KOPT-K1 (cell line): Measurements from ENCODE around the gene SLC35G2.
"Not testable (repeated sequence)": the region's sequence is repeated elsewhere in the genome, so short reads cannot be mapped to it uniquely, and the experiment has no call there.

ENCODE experiments used
- H3K27ac ChIP-seq: fragments of 200-600 bp; sonication (generic); 2 replicates; pipeline ENCODE4 v1.5.1; 2016; ENCODE audit warnings: antibody characterized with exemption, mild to moderate bottlenecking, low read depth, low read length; ENCODE audit not compliant: poor library complexity, severe bottlenecking
- H3K36me3 ChIP-seq: fragments of 200-600 bp; sonication (generic); 2 replicates; pipeline ENCODE4 v1.5.1; 2017; ENCODE audit warnings: antibody characterized with exemption, mild to moderate bottlenecking, low read length, moderate library complexity; ENCODE audit not compliant: insufficient read depth
- H3K9me3 ChIP-seq: fragments of 200-600 bp; sonication (generic); 2 replicates; pipeline ENCODE4 v1.5.1; 2017; ENCODE audit warnings: antibody characterized with exemption, low read length, mild to moderate bottlenecking; ENCODE audit not compliant: insufficient read depth, poor library complexity, severe bottlenecking

The SLC35G2 gene

GRCh38 chr3:136856665-136857064, 37.7 kb downstream of the SLC35G2 start:
- H3K36me3 ChIP-seq: peaks cover 26% of the 10 kb centered on the region
- no peaks in the 10 kb centered on the region for H3K9me3 ChIP-seq
- H3K27ac ChIP-seq: no peak overlapping the region

DNA sequence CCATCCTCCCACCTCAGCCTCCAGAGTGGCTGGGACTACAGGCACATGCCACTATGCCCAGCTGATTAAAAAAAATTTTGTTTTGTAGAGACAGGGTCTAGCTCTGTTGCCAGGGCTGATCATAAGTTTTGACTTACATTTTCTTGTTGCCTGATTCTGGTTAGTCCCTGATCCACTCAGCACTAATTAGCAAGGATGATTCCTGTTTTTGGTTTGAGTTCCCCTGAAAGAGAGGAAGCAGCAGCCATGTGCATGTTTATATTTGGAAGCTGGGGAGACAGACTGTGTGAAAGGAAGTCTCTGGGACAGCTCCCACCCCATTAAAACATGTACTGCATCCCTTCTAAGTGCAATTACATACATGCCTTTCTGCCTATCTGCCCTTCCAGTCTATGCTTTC, 39.5 kb downstream of the SLC35G2 start:
- peaks cover 26% of the 10 kb centered on the region for H3K36me3 ChIP-seq
- H3K9me3 ChIP-seq: no peaks in the 10 kb centered on the region
- no peak overlapping the region for H3K27ac ChIP-seq

DNA sequence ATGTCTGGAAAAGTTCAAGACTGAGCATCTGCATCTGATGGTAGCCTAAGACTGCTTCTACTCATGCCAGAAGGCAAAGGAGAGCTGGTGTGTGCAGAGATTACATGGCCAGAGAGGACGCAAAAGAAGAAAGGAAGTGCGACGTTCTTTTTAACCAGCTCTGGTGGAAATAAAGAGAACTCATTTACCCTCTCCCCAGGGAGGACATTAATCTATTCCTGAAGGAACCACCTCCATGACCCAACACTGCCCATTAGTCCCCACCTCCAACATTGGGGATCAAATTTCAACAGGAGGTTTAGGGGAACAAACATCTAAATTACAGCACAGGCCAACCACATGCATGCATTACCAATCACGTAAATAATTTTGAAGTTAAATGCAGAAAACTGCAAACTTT, 41.6 kb downstream of the SLC35G2 start:
- peak overlapping the region; percentile 91 for H3K27ac ChIP-seq
- H3K36me3 ChIP-seq: peaks cover 20% of the 10 kb centered on the region
- H3K9me3 ChIP-seq: no peaks in the 10 kb centered on the region

- Histone ChIP-seq H3K9me3 (no peaks in the 10 kb centered on the region), H3K27ac (peak within 1 kb of the TSS; percentile 91), H3K36me3 (peaks cover 9% of the 10 kb centered on the region)
These were observed 43.1 kb downstream of the SLC35G2 start, which contains the start of gene NCK1 for GRCh38 chr3:136861890-136862616. TSS of gene NCK1 (plus strand) at chr3:136862208. CDS start at chr3:136928002, 65,794 bp downstream.

GRCh38 chr3:136862617-136863322, 43.8 kb downstream of the SLC35G2 start:
- peaks cover 16% of the 10 kb centered on the region for H3K36me3 ChIP-seq
- H3K27ac ChIP-seq: peak overlapping the region; percentile 91
- no peaks in the 10 kb centered on the region for H3K9me3 ChIP-seq

DNA sequence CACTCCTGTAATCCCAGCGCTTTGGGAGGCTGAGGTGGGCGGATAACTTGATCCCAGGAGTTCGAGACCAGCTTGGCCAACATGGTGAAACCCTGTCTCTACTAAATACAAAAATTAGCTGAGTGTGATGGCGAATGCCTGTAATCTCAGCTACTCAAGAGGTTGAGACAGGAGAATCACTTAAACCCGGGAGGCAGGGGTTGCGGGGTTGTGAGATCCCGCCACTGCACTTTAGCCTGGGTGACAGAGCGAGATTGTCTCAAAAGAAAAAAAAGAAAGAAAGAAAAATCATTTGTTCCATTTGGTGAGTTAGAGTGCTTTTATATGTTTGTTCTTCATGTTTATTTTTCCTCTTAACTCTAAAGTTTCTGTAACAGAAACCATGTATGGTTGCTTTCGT, 50.4 kb downstream of the SLC35G2 start:
- Histone ChIP-seq H3K36me3 (peaks cover 76% of the 10 kb centered on the region), H3K9me3 (peaks cover 21% of the 10 kb centered on the region), H3K27ac (no peak overlapping the region)

GRCh38 chr3:136872258-136872657, 53.3 kb downstream of the SLC35G2 start:
- not testable (repeated sequence) for H3K27ac ChIP-seq
- Histone ChIP-seq H3K36me3 (peaks cover 76% of the 10 kb centered on the region), H3K9me3 (peaks cover 21% of the 10 kb centered on the region)

- not testable (repeated sequence) for H3K36me3 ChIP-seq, H3K9me3 ChIP-seq, H3K27ac ChIP-seq
These were observed 60.6 kb downstream of the SLC35G2 start for GRCh38 chr3:136879510-136879909.

DNA sequence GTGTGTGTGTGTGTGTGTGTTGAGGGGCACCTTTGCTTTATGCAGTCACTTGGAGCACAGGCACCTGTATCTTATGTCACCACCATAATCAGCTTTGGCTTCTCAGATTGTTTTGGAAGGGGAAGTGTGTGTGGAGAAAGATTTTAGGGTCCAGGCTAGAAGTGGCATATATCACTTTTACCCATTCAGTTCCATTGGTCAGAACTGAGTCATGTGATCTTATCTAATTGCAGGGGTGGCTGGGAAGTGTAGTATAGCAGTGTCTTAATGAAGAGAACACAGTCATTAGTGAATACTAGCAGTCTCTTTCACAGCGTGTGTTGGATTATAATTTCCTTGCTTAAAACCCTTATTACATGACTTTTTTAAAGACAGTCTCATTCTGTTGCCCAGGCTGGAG, 63.6 kb downstream of the SLC35G2 start:
- Histone ChIP-seq H3K27ac (no peak overlapping the region), H3K9me3 (no peaks in the 10 kb centered on the region), H3K36me3 (no peaks in the 10 kb centered on the region)

DNA sequence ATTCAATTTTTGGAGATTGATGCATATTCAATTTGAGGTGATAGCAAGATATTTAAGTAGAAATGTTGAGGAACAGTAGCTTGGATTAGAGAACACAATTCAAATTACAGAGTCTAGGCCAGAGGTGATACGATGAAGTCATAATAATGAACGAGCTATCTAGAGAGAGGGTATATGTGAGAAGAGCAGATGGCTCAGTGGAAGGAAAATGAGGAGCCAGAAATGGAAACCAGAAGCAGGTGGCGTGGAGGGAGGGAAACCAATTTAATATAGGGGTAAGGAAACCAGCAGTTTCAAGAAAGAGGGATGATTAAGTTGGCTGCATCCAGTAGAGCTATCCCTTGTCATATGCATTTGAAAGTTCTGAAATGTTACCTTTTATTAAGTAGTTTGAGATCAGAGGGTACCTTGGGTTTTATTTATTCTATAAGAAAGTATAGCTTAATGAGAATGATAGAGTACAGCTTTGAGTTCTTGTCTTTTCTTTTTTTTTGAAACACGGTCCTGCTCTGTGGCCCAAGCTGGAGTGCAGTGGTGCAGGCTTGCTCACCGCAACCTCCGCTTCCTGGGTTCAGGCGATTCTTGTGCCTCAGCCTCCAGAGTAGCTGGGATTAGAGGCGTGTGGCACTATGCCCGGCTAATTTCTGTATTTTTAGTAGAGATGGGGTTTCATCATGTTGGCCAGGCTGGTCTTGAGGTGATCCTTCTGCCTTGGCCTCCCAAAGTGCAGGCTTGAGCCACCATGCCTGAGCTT, 65.2 kb downstream of the SLC35G2 start:
- peaks cover 1% of the 10 kb centered on the region for H3K9me3 ChIP-seq
- H3K36me3 ChIP-seq: 0 out of 2 replicates have a peak, but pooled peaks cover 5% of the 10 kb centered on the region
- peak overlapping the region; percentile 83 for H3K27ac ChIP-seq

- Histone ChIP-seq H3K9me3 (peaks cover 5% of the 10 kb centered on the region), H3K36me3 (peaks cover 8% of the 10 kb centered on the region), H3K27ac (peak overlapping the region; percentile 83)
These were observed 66.7 kb downstream of the SLC35G2 start for GRCh38 chr3:136885357-136886213.

- peaks cover 15% of the 10 kb centered on the region for H3K36me3 ChIP-seq
- peaks cover 17% of the 10 kb centered on the region for H3K9me3 ChIP-seq
These were observed 71.0 kb downstream of the SLC35G2 start for GRCh38 chr3:136889947-136890346.

GRCh38 chr3:136891934-136892855, 73.3 kb downstream of the SLC35G2 start:
- Histone ChIP-seq H3K27ac (no peak overlapping the region), H3K9me3 (peaks cover 17% of the 10 kb centered on the region), H3K36me3 (peaks cover 24% of the 10 kb centered on the region)

More at GRCh38 chr3:136889947-136890346, 71.0 kb downstream of the SLC35G2 start:
- H3K27ac ChIP-seq: no peak overlapping the region
